Activated CD8-positive, alpha-beta memory T cell treated with anti-CD3 and anti-CD28 coated beads, Interleukin-2, amount 50 U/mL, for 48 hours (primary cell): ENCODE results near the gene PTPRN2.

ENCODE experiments used
- DNase-seq: peaks from one replicate; pipeline ENCODE4 v3.0.0-alpha.2; 2020

The PTPRN2 gene

GRCh38 chr7:157543276-157543675 lies 1044.3 kb downstream of the PTPRN2 start:
- no peak for DNase-seq

- no peak for DNase-seq
These were observed 1045.3 kb downstream of the PTPRN2 start for GRCh38 chr7:157542068-157543021.

GRCh38 chr7:157541295-157542067 lies 1046.1 kb downstream of the PTPRN2 start:
- DNase-seq = no peak

- no peak for DNase-seq
These were observed 1046.9 kb downstream of the PTPRN2 start for GRCh38 chr7:157540606-157541294.

GRCh38 chr7:157540020-157540419 lies 1047.6 kb downstream of the PTPRN2 start:
- no peak for DNase-seq

GRCh38 chr7:157539521-157539920 lies 1048.1 kb downstream of the PTPRN2 start:
- DNase-seq = no peak

GRCh38 chr7:157538735-157539134 lies 1048.9 kb downstream of the PTPRN2 start:
- no peak for DNase-seq

- DNase-seq = no peak
These were observed 1049.3 kb downstream of the PTPRN2 start for GRCh38 chr7:157538321-157538720.

GRCh38 chr7:157537056-157537455 lies 1050.6 kb downstream of the PTPRN2 start:
- no peak for DNase-seq

GRCh38 chr7:157532068-157532467 lies 1055.6 kb downstream of the PTPRN2 start:
- no peak for DNase-seq

GRCh38 chr7:157529768-157530560 lies 1057.7 kb downstream of the PTPRN2 start:
- peak; percentile 22 for DNase-seq

GRCh38 chr7:157528785-157529341 lies 1058.8 kb downstream of the PTPRN2 start:
- peak; percentile 39 for DNase-seq

GRCh38 chr7:157527686-157528085 lies 1059.9 kb downstream of the PTPRN2 start:
- peak; percentile 25 for DNase-seq

GRCh38 chr7:157526913-157527634 lies 1060.5 kb downstream of the PTPRN2 start:
- peak; percentile 8 for DNase-seq

- peak; percentile 48 for DNase-seq
These were observed 1061.4 kb downstream of the PTPRN2 start for GRCh38 chr7:157526005-157526912.

- DNase-seq = peak; percentile 37
These were observed 1062.1 kb downstream of the PTPRN2 start for GRCh38 chr7:157525491-157525915.

- DNase-seq = no peak
These were observed 1062.9 kb downstream of the PTPRN2 start for GRCh38 chr7:157524731-157525130.

- DNase-seq = peak; percentile 40
These were observed 1063.7 kb downstream of the PTPRN2 start for GRCh38 chr7:157523766-157524421.

GRCh38 chr7:157523371-157523765 lies 1064.3 kb downstream of the PTPRN2 start:
- no peak for DNase-seq

- DNase-seq = peak; percentile 32
These were observed 1064.7 kb downstream of the PTPRN2 start for GRCh38 chr7:157522954-157523353.
